ENCODE data around the gene CLDND2.

Gene CLDND2

GRCh38 chr19:51339313-51339686 lies 29.5 kb downstream of the CLDND2 start:
- TF ChIP-seq POLR2A (IDR thresholded peaks at IDR 0.05; ENCODE audit: low read depth, low read length): no peak
- no peak for FAIRE-seq

GRCh38 chr19:51338563-51339312 lies 30.1 kb downstream of the CLDND2 start:
- peak; percentile 88 for DNase-seq (ENCODE audit: insufficient read length, low spot score)
- FAIRE-seq: no peak
- no peak for TF ChIP-seq POLR2A (IDR thresholded peaks at IDR 0.05; ENCODE audit: low read depth, low read length)

More at GRCh38 chr19:51339313-51339686, 29.5 kb downstream of the CLDND2 start:
- DNase-seq (ENCODE audit: insufficient read length, low spot score): no peak

- FAIRE-seq: no peak
- no peak for TF ChIP-seq POLR2A (IDR thresholded peaks at IDR 0.05; ENCODE audit: low read depth, low read length)
- DNase-seq (ENCODE audit: insufficient read length, low spot score): no peak
Observed at GRCh38 chr19:51337861-51338562, 30.8 kb downstream of the CLDND2 start.

- no peak for TF ChIP-seq POLR2A (IDR thresholded peaks at IDR 0.05; ENCODE audit: low read depth, low read length)
- DNase-seq (ENCODE audit: insufficient read length, low spot score): no peak
- no peak for FAIRE-seq
Observed at GRCh38 chr19:51337141-51337860, 31.5 kb downstream of the CLDND2 start.

- no peak for DNase-seq (ENCODE audit: insufficient read length, low spot score)
- TF ChIP-seq POLR2A (IDR thresholded peaks at IDR 0.05; ENCODE audit: low read depth, low read length): no peak
- no peak for FAIRE-seq
Observed at GRCh38 chr19:51333836-51334460, 34.9 kb downstream of the CLDND2 start.

GRCh38 chr19:51331716-51332115 lies 37.1 kb downstream of the CLDND2 start:
- no peak for FAIRE-seq
- TF ChIP-seq POLR2A (IDR thresholded peaks at IDR 0.05; ENCODE audit: low read depth, low read length): no peak

GRCh38 chr19:51331193-51331592 lies 37.6 kb downstream of the CLDND2 start:
- TF ChIP-seq POLR2A (IDR thresholded peaks at IDR 0.05; ENCODE audit: low read depth, low read length): no peak
- no peak for FAIRE-seq

More at GRCh38 chr19:51331716-51332115, 37.1 kb downstream of the CLDND2 start:
- DNase-seq (ENCODE audit: insufficient read length, low spot score): no peak

GRCh38 chr19:51330366-51330765 lies 38.4 kb downstream of the CLDND2 start:
- DNase-seq (ENCODE audit: insufficient read length, low spot score) (no peak), FAIRE-seq (no peak)
- no peak for TF ChIP-seq POLR2A (IDR thresholded peaks at IDR 0.05; ENCODE audit: low read depth, low read length)

More at GRCh38 chr19:51331193-51331592, 37.6 kb downstream of the CLDND2 start:
- DNase-seq (ENCODE audit: insufficient read length, low spot score): no peak

GRCh38 chr19:51329411-51329810 lies 39.4 kb downstream of the CLDND2 start:
- FAIRE-seq (no peak), DNase-seq (ENCODE audit: insufficient read length, low spot score) (no peak)
- no peak for TF ChIP-seq POLR2A (IDR thresholded peaks at IDR 0.05; ENCODE audit: low read depth, low read length)

GRCh38 chr19:51327066-51328001 lies 41.5 kb downstream of the CLDND2 start:
- no peak for TF ChIP-seq POLR2A (IDR thresholded peaks at IDR 0.05; ENCODE audit: low read depth, low read length)
- DNase-seq (ENCODE audit: insufficient read length, low spot score): no peak

GRCh38 chr19:51326216-51327065 lies 42.4 kb downstream of the CLDND2 start:
- DNase-seq (ENCODE audit: insufficient read length, low spot score) (no peak), FAIRE-seq (no peak)
- TF ChIP-seq POLR2A (IDR thresholded peaks at IDR 0.05; ENCODE audit: low read depth, low read length): no peak

More at GRCh38 chr19:51327066-51328001, 41.5 kb downstream of the CLDND2 start:
- FAIRE-seq: no peak
